Breast epithelium (tissue), 3 donors: ENCODE data around the gene NINJ2.

Experiments used
- POLR2A ChIP-seq: fragments of 450-650 bp; IDR thresholded peaks from one replicate; pipeline ENCODE4 v1.6.1; 2016; ENCODE audit warnings: antibody characterized with exemption, mild to moderate bottlenecking, moderate library complexity
- TF ChIP-seq, protein P1 (sequence below), 3 donors: fragments of 450-650 bp; IDR thresholded peaks; one replicate each; pipeline ENCODE4 v1.5.1; 2016 to 2017; ENCODE audit warnings: antibody characterized with exemption in 3 of 3, mild to moderate bottlenecking in 3 of 3, moderate library complexity in 3 of 3

GRCh38 chr12:530308-530707 is 132.9 kb downstream of the NINJ2 start:
- no peak for TF ChIP-seq POLR2A
- TF ChIP-seq, protein P1, sequence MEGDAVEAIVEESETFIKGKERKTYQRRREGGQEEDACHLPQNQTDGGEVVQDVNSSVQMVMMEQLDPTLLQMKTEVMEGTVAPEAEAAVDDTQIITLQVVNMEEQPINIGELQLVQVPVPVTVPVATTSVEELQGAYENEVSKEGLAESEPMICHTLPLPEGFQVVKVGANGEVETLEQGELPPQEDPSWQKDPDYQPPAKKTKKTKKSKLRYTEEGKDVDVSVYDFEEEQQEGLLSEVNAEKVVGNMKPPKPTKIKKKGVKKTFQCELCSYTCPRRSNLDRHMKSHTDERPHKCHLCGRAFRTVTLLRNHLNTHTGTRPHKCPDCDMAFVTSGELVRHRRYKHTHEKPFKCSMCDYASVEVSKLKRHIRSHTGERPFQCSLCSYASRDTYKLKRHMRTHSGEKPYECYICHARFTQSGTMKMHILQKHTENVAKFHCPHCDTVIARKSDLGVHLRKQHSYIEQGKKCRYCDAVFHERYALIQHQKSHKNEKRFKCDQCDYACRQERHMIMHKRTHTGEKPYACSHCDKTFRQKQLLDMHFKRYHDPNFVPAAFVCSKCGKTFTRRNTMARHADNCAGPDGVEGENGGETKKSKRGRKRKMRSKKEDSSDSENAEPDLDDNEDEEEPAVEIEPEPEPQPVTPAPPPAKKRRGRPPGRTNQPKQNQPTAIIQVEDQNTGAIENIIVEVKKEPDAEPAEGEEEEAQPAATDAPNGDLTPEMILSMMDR (IDR thresholded peaks at IDR 0.05), result no peak
